Measurements from ENCODE around the gene XYLT1.

Gene XYLT1

GRCh38 chr16:17433577-17434451 lies 36.9 kb downstream of the XYLT1 start:
- Mint-ChIP-seq H3K27ac (no peak overlapping the region), H3K36me3 (no peaks in the 10 kb centered on the region), H3K4me1 (peaks cover 35% of the 10 kb centered on the region), H3K4me3 (no peak overlapping the region), H3K9me3 (no peaks in the 10 kb centered on the region)
- no peak for DNase-seq (ENCODE audit: low spot score in 2 of 2)
- ATAC-seq, result no peak

GRCh38 chr16:17432901-17433576 lies 37.7 kb downstream of the XYLT1 start:
- no peak for ATAC-seq
- no peak for DNase-seq (ENCODE audit: low spot score in 2 of 2)
- Mint-ChIP-seq H3K36me3 (no peaks in the 10 kb centered on the region), H3K9me3 (no peaks in the 10 kb centered on the region), H3K4me1 (peaks cover 28% of the 10 kb centered on the region), H3K4me3 (no peak overlapping the region), H3K27ac (no peak overlapping the region)

DNA sequence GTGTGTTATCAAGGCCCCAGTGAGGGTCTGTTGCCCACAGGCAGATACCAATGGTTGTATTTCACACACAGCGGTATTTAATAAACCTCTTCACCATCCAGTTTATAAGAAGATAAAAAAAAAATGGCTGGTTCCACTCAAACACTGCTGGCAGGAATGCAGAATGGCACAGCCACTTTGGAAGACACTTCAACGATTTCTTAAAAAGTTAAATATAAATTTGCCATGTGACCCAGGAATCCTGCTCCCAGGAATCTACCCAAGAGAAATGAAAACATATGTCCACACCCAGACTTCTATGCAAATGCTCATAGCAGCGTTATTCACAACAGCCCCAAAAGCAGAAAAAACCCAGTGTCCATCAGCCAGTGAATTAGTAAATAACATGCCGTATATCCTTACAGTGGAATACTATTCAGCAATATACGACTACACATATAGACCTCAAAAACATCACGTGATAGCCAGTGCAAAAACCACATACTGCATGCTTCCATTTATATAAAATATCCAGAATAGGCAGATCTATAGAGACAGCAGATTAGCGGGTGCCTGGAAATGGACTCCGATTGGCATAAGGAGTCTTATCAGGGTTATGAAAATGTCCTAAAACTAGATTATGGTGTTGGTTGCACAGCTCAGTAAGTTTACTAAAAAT lies 38.7 kb downstream of the XYLT1 start:
- DNase-seq (ENCODE audit: low spot score in 2 of 2) (no peak), ATAC-seq (no peak)
- no peaks in the 10 kb centered on the region for H3K9me3 Mint-ChIP-seq
- no peak overlapping the region for H3K27ac Mint-ChIP-seq
- no peak overlapping the region for H3K4me3 Mint-ChIP-seq
- H3K4me1 Mint-ChIP-seq, result peaks cover 19% of the 10 kb centered on the region
- H3K36me3 Mint-ChIP-seq, result no peaks in the 10 kb centered on the region

- no peaks in the 10 kb centered on the region for H3K36me3 Mint-ChIP-seq
- H3K9me3 Mint-ChIP-seq, result no peaks in the 10 kb centered on the region
- DNase-seq (ENCODE audit: low spot score in 2 of 2), result no peak
- H3K27ac Mint-ChIP-seq, result no peak overlapping the region
- H3K4me1 Mint-ChIP-seq, result peaks cover 18% of the 10 kb centered on the region
- no peak overlapping the region for H3K4me3 Mint-ChIP-seq
- no peak for ATAC-seq
Measured at GRCh38 chr16:17431012-17431411, 39.7 kb downstream of the XYLT1 start.

GRCh38 chr16:17426451-17426850 lies 44.3 kb downstream of the XYLT1 start:
- Mint-ChIP-seq H3K27ac (no peak overlapping the region), H3K4me1 (peaks cover 21% of the 10 kb centered on the region), H3K9me3 (no peaks in the 10 kb centered on the region), H3K4me3 (no peak overlapping the region), H3K36me3 (no peaks in the 10 kb centered on the region)
- ATAC-seq (no peak), DNase-seq (ENCODE audit: low spot score in 2 of 2) (no peak)

DNA sequence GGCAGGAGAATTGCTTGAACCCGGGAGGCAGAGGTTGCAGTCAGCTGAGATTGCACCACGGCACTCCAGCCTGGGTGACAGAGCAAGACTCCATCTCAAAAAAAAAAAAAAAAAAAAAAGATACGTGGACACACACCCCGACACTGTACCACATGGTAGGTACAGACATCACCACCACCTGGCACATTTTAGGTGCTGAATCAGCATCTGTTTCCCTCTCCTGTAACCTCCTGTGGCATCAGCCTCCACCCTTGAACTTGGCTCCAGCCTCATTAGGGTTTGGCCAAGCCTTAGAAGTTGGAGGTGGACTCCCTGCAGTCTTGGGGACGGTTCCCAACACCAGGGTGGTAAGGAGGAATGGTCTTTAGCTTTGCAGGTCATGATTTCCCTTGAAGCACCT lies 46.0 kb downstream of the XYLT1 start:
- ATAC-seq, result no peak
- H3K9me3 Mint-ChIP-seq, result no peaks in the 10 kb centered on the region
- no peak for DNase-seq (ENCODE audit: low spot score in 2 of 2)
- H3K4me3 Mint-ChIP-seq, result no peak overlapping the region
- H3K4me1 Mint-ChIP-seq, result peaks cover 21% of the 10 kb centered on the region
- H3K27ac Mint-ChIP-seq, result no peak overlapping the region
- no peaks in the 10 kb centered on the region for H3K36me3 Mint-ChIP-seq

DNA sequence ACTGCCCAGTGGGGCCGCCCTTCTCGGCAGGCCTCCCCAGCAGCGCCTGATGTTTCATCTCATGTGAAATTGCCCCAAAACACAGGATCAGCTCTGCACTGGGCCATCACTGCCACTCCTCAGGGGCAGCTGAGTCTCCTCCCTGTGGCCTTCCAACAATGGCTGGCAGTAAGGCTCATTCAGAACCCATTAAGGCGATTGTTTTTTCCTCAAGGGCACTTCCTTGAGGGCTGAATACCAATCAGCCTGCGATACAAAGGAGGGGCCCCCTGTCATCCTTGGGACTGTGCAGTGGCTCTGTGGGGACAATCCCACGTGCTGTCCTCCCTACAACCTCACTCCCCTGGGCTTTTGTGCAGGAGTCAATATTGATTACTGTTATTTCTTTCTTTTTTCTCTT lies 47.5 kb downstream of the XYLT1 start:
- Mint-ChIP-seq H3K4me3 (no peak overlapping the region), H3K4me1 (peaks cover 21% of the 10 kb centered on the region), H3K36me3 (no peaks in the 10 kb centered on the region), H3K9me3 (no peaks in the 10 kb centered on the region), H3K27ac (no peak overlapping the region)
- no peak for DNase-seq (ENCODE audit: low spot score in 2 of 2)
- no peak for ATAC-seq

- DNase-seq (ENCODE audit: low spot score in 2 of 2) (no peak), ATAC-seq (no peak)
- Mint-ChIP-seq H3K36me3 (no peaks in the 10 kb centered on the region), H3K27ac (no peak overlapping the region), H3K4me1 (peaks cover 35% of the 10 kb centered on the region), H3K9me3 (no peaks in the 10 kb centered on the region), H3K4me3 (no peak overlapping the region)
Measured at GRCh38 chr16:17420816-17421215, 49.9 kb downstream of the XYLT1 start.

DNA sequence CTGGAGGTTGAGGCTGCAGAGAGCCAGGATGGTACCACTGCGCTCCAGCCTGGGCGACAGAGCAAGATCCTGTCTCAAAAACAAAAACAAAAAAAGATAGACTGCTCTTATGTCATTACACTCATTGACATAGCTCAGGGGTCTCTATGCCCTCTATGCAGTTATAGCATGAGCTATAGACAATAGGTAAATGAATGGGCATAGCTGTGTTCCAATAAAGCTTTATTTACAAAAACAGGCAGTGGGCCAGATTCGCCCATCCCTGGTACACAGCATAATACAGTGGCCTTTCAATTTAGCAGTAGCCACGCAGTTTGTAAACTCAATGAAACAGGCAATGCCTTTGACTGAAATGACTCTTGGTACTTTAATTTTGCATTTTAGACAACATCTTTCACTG lies 51.5 kb downstream of the XYLT1 start:
- no peak overlapping the region for H3K4me3 Mint-ChIP-seq
- no peaks in the 10 kb centered on the region for H3K36me3 Mint-ChIP-seq
- no peak overlapping the region for H3K27ac Mint-ChIP-seq
- H3K9me3 Mint-ChIP-seq, result no peaks in the 10 kb centered on the region
- no peak for DNase-seq (ENCODE audit: low spot score in 2 of 2)
- ATAC-seq, result no peak
- peaks cover 46% of the 10 kb centered on the region for H3K4me1 Mint-ChIP-seq

DNA sequence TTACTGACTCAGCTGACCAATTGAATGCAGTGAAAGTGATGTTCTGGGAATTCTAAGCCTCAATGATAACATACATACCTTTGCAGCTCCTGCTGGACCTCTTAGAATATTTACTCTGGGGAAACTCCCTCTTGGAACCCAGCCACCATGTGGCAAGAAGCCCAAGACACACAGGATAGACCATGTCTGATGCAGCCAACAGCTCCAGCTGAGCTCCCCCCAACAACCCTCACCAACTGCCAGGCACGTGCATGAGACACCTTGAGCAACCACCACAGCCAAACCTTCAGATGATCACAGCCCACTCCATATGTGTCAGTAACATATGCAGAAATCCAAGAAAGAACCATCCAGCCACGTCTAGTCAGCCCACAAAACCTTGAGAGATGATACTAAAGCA lies 53.0 kb downstream of the XYLT1 start:
- Mint-ChIP-seq H3K27ac (peak overlapping the region; percentile 91), H3K36me3 (no peaks in the 10 kb centered on the region), H3K4me3 (peak overlapping the region; percentile 69), H3K9me3 (no peaks in the 10 kb centered on the region), H3K4me1 (peaks cover 55% of the 10 kb centered on the region)
- peak; percentile 38 for ATAC-seq
- DNase-seq (ENCODE audit: low spot score in 2 of 2), result no peak

DNA sequence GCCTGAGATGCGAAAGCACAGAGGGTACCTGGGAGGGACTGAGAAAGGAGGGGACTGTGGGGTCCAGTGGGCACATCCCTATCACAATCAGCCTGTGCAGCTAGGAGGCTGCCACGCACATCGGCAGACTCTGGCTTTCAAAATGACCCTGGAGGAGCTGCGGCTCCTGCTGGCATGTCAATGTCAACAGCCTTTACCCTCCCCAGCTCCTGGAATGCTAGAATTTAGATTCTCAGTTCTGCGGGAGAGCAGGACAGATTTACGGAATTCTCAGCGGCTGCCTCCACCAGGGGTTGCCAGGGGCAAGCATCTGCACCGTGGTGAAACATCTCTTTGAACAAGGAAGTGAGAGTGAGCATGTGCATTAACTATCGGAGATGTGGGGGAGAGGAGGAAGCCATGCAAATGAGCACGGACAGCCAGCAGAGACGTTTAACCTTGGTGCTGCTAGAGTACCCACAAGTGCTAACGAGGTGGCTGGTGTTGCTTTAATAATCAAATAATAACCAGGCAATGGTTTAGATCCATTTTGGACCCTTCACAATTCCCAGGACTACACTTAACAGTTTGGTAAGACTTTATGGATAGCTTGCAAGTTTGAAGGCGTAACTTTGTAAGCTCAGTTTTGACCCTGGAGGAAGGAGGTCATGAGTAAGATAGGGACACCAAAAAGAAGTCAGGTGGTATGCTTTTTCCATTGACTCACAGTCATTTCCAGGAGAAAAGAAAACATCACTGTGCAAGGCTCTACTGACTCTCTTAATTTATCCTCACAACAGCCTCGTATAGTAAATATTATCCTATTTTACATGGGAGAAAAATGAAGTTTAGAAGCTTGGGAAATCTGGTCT lies 54.1 kb downstream of the XYLT1 start:
- Mint-ChIP-seq H3K36me3 (no peaks in the 10 kb centered on the region), H3K9me3 (no peaks in the 10 kb centered on the region), H3K27ac (peak overlapping the region; percentile 91), H3K4me3 (peak overlapping the region; percentile 69), H3K4me1 (peaks cover 54% of the 10 kb centered on the region)
- peak; percentile 90 for ATAC-seq
- DNase-seq (ENCODE audit: low spot score in 2 of 2), result peak; percentile 26 to 66

DNA sequence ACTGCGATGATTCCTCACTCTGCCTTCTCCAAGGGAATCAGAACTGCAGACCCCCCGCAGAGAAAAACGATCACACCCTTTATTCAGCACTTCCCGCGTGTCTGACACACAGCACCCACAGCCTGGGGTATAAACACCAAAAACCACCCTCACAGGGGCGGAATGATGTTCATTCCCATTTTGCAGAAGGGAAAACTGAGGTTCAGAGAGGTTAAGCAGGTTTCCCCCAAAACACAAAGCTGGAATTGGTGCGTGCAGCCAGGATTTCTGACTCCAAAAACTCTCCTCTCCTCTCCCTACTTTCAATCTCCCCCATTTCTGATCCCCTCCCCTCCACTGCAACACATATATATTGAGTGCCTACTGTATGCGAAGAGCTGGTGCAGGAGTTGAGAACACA lies 55.8 kb downstream of the XYLT1 start:
- Mint-ChIP-seq H3K4me1 (peaks cover 59% of the 10 kb centered on the region), H3K27ac (peak overlapping the region; percentile 78)

DNA sequence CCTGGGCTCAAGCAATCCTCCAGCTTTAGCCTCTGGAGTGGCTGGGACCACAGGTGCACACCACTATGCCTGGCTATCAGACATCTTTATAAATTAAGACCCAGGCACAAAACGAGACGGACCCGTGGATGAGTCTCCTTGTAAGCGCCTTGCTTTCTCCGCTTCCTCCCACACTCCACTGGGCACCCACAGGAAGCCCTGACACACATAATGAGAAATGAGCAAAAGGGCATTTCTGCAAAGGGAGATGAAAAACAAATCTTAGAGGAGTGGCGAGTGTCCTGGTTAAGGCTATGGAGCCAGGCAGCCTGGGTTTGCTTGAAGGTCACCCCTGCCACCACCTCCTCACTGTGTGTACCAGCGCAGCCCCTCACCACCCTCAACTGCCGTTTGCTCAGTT lies 56.3 kb downstream of the XYLT1 start:
- H3K4me1 Mint-ChIP-seq, result peaks cover 59% of the 10 kb centered on the region
- no peaks in the 10 kb centered on the region for H3K36me3 Mint-ChIP-seq
- H3K4me3 Mint-ChIP-seq, result peak overlapping the region; percentile 69
- H3K9me3 Mint-ChIP-seq, result no peaks in the 10 kb centered on the region
- peak overlapping the region; percentile 78 for H3K27ac Mint-ChIP-seq
- peak; percentile 73 for ATAC-seq
- DNase-seq (ENCODE audit: low spot score in 2 of 2), result peak; percentile 10 to 48

More for the DNA sequence above, 55.8 kb downstream of the XYLT1 start:
- H3K4me3 Mint-ChIP-seq, result peak overlapping the region; percentile 69
- H3K9me3 Mint-ChIP-seq, result no peaks in the 10 kb centered on the region
- DNase-seq (ENCODE audit: low spot score in 2 of 2) (no peak), ATAC-seq (no peak)
- no peaks in the 10 kb centered on the region for H3K36me3 Mint-ChIP-seq

- H3K36me3 Mint-ChIP-seq, result no peaks in the 10 kb centered on the region
- H3K9me3 Mint-ChIP-seq, result no peaks in the 10 kb centered on the region
- H3K4me1 Mint-ChIP-seq, result peaks cover 65% of the 10 kb centered on the region
- DNase-seq (ENCODE audit: low spot score in 2 of 2) (no peak), ATAC-seq (no peak)
- H3K4me3 Mint-ChIP-seq, result no peak overlapping the region
- no peak overlapping the region for H3K27ac Mint-ChIP-seq
Measured at GRCh38 chr16:17413508-17413907, 57.3 kb downstream of the XYLT1 start.

DNA sequence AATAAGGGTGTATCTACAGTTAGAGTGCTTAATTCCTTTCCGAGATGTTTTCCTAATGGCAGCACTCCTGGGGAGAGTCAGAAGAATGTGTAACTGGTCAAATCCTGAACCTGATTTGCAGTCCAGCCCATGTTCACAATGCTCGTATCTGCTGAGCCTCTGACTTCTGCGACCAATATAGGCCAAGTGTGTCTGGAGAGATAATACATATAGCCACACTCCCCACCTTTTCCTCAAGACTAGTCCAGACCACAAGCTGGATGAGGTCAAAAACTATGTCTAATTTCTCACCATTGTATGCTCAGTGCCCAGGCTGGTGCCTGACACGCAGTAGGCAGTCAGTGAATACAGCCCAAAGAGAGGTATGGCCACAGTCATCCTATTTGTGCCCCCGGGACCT lies 58.0 kb downstream of the XYLT1 start:
- no peak overlapping the region for H3K27ac Mint-ChIP-seq
- no peak overlapping the region for H3K4me3 Mint-ChIP-seq
- H3K4me1 Mint-ChIP-seq, result peaks cover 61% of the 10 kb centered on the region
- DNase-seq (ENCODE audit: low spot score in 2 of 2), result no peak
- no peaks in the 10 kb centered on the region for H3K36me3 Mint-ChIP-seq
- H3K9me3 Mint-ChIP-seq, result no peaks in the 10 kb centered on the region
- ATAC-seq, result no peak
